OCI-LY3 (cell line): ENCODE data around the gene PEDS1.

Experiments used
- H2AFZ ChIP-seq: fragments of 200-600, 300-600 bp; shearing (Covaris generic); 2 replicates; pipeline ENCODE4 v1.6.0; 2014; ENCODE audit warnings: antibody characterized with exemption, low read depth, low read length
- H3K27ac ChIP-seq: fragments of 200-600, 300-600 bp; sonication (generic); 2 replicates; pipeline ENCODE4 v1.5.1; 2014; ENCODE audit warnings: mild to moderate bottlenecking, low read length, moderate library complexity, mixed read lengths
- H3K27me3 ChIP-seq: fragments of 200-600, 300-600 bp; sonication (generic); 2 replicates; pipeline ENCODE4 v1.6.1; 2014; ENCODE audit warnings: low read depth, low read length, mixed read lengths
- H3K36me3 ChIP-seq: fragments of 200-600, 300-600 bp; sonication (generic); replicated peaks from 2 replicates; pipeline ENCODE3; 2014; ENCODE audit warnings: low read depth, low read length, mixed read lengths
- H3K4me1 ChIP-seq: fragments of 300-600, 200-600 bp; sonication (generic); 2 replicates; pipeline ENCODE4 v1.6.1; 2014; ENCODE audit warnings: low read length, mixed read lengths
- H3K4me2 ChIP-seq: fragments of 200-600, 300-600 bp; sonication (generic); 2 replicates; pipeline ENCODE4 v1.6.1; 2014; ENCODE audit warnings: low read length, mixed read lengths
- H3K4me3 ChIP-seq: fragments of 300-600, 200-600 bp; sonication (generic); 2 replicates; pipeline ENCODE4 v1.5.1; 2014; ENCODE audit warnings: antibody characterized with exemption, mild to moderate bottlenecking, low read length, moderate library complexity
- H3K79me2 ChIP-seq: fragments of 300-600, 200-600 bp; shearing (Covaris generic); 2 replicates; pipeline ENCODE4 v1.6.1; 2014; ENCODE audit warnings: mild to moderate bottlenecking, low read length, mixed read lengths
- H3K9ac ChIP-seq: fragments of 300-600, 200-600 bp; shearing (Covaris generic); 2 replicates; pipeline ENCODE4 v1.6.0; 2014; ENCODE audit warnings: mild to moderate bottlenecking, low read length, moderate library complexity
- H3K9me3 ChIP-seq: fragments of 200-600, 300-600 bp; shearing (Covaris generic); 2 replicates; pipeline ENCODE4 v1.6.1; 2014; ENCODE audit warnings: low read length, mixed read lengths; ENCODE audit not compliant: insufficient read depth
- H4K20me1 ChIP-seq: fragments of 200-600, 300-600 bp; sonication (generic); 2 replicates; pipeline ENCODE4 v1.6.1; 2016; ENCODE audit warnings: low read length, mixed read lengths; ENCODE audit not compliant: insufficient read depth
- EZH2phosphoT487 ChIP-seq: fragments of 200-600 bp; shearing (Covaris generic); IDR thresholded peaks from 2 replicates; pipeline ENCODE4 v1.6.1; 2018; ENCODE audit warnings: antibody characterized with exemption, mixed run types, low read depth
- TF ChIP-seq, protein P1 (sequence below): fragments of 200-600, 300-600 bp; sonication (generic); IDR thresholded peaks from 2 replicates; pipeline ENCODE4 v1.5.1; 2014; ENCODE audit warnings: antibody characterized with exemption, low read length, low read depth

Gene PEDS1

GRCh38 chr20:50199703-50200102, 46.2 kb upstream of the PEDS1 start:
- H3K4me1 ChIP-seq, result no peaks in the 10 kb centered on the region
- H2AFZ ChIP-seq, result no peak overlapping the region
- no peak overlapping the region for H3K9ac ChIP-seq
- no peak overlapping the region for H3K4me3 ChIP-seq
- no peaks in the 10 kb centered on the region for H4K20me1 ChIP-seq
- H3K27ac ChIP-seq, result no peak overlapping the region
- 0 out of 2 replicates have a peak, but pooled peaks cover 6% of the 10 kb centered on the region for H3K9me3 ChIP-seq
- peaks cover 15% of the 10 kb centered on the region; the same call in 1 of the 2 replicates for H3K27me3 ChIP-seq
- H3K79me2 ChIP-seq, result 0 out of 2 replicates have a peak, but pooled peaks cover under 1% of the 10 kb centered on the region
- TF ChIP-seq, protein P1, sequence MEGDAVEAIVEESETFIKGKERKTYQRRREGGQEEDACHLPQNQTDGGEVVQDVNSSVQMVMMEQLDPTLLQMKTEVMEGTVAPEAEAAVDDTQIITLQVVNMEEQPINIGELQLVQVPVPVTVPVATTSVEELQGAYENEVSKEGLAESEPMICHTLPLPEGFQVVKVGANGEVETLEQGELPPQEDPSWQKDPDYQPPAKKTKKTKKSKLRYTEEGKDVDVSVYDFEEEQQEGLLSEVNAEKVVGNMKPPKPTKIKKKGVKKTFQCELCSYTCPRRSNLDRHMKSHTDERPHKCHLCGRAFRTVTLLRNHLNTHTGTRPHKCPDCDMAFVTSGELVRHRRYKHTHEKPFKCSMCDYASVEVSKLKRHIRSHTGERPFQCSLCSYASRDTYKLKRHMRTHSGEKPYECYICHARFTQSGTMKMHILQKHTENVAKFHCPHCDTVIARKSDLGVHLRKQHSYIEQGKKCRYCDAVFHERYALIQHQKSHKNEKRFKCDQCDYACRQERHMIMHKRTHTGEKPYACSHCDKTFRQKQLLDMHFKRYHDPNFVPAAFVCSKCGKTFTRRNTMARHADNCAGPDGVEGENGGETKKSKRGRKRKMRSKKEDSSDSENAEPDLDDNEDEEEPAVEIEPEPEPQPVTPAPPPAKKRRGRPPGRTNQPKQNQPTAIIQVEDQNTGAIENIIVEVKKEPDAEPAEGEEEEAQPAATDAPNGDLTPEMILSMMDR, result no peak
- no peak for TF ChIP-seq EZH2phosphoT487
- H3K4me2 ChIP-seq, result no peak overlapping the region
- H3K36me3 ChIP-seq, result peaks cover 1% of the 10 kb centered on the region

DNA sequence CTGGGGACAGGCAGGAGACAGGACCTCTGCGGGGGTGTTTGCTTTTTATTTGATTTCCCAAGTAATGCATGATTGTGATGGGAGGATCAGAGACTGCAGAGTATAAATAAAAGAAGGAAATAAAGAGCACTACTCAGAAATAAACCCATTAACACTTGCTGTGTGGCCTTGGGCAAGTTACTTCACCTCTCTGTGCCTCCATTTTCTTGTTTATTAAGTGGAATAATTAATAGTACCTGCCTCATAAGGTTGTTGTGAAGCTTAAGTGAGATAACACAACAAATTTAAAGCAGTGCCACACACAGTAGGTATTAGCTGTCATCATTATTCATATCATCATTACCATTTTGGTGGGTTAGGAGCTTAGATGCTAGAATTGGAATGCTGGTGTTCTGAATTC, 45.2 kb upstream of the PEDS1 start:
- Histone ChIP-seq H2AFZ (no peak overlapping the region), H3K9ac (no peak overlapping the region), H3K4me1 (no peaks in the 10 kb centered on the region), H3K27me3 (peaks cover 7% of the 10 kb centered on the region; the same call in 1 of the 2 replicates), H3K9me3 (0 out of 2 replicates have a peak, but pooled peaks cover 1% of the 10 kb centered on the region), H4K20me1 (peaks cover 7% of the 10 kb centered on the region), H3K27ac (no peak overlapping the region), H3K79me2 (peaks cover 11% of the 10 kb centered on the region), H3K36me3 (peaks cover 9% of the 10 kb centered on the region), H3K4me3 (no peak overlapping the region), H3K4me2 (no peak overlapping the region)
- TF ChIP-seq, protein P1, result no peak
- TF ChIP-seq EZH2phosphoT487, result no peak

DNA sequence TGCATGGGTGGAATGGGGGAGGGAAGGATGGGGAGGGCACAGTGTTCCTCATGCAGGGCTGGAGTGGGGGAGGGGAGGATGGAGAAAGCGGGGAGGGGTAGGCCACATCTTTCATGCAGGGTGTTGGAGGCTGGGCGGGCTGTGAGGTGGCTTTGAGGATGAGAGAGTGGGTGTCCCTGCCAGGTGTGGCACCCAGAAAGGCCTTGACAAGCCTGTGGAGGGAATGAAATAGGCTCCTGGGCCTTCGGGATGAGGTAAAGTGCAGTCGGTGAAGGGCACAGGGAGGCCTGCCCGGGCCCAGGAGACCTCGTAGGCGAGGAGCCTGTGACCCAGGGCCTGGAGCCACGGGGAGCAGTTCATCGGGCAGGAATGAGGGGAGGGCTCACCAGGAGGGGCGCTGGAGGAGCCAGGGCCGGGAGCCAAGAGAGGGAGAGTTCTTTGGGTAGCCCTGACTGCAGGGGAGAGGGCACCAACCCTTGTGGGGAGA, 44.7 kb upstream of the PEDS1 start:
- Histone ChIP-seq H3K4me1 (peaks cover 3% of the 10 kb centered on the region), H3K27ac (no peak overlapping the region), H3K79me2 (peaks cover 16% of the 10 kb centered on the region), H3K27me3 (peaks cover 3% of the 10 kb centered on the region; the same call in 1 of the 2 replicates), H3K9ac (no peak overlapping the region), H3K4me2 (no peak overlapping the region), H3K36me3 (peaks cover 14% of the 10 kb centered on the region), H2AFZ (no peak overlapping the region), H3K9me3 (no peaks in the 10 kb centered on the region), H4K20me1 (peaks cover 12% of the 10 kb centered on the region), H3K4me3 (no peak overlapping the region)
- TF ChIP-seq EZH2phosphoT487, result no peak
- TF ChIP-seq, protein P1, result no peak

DNA sequence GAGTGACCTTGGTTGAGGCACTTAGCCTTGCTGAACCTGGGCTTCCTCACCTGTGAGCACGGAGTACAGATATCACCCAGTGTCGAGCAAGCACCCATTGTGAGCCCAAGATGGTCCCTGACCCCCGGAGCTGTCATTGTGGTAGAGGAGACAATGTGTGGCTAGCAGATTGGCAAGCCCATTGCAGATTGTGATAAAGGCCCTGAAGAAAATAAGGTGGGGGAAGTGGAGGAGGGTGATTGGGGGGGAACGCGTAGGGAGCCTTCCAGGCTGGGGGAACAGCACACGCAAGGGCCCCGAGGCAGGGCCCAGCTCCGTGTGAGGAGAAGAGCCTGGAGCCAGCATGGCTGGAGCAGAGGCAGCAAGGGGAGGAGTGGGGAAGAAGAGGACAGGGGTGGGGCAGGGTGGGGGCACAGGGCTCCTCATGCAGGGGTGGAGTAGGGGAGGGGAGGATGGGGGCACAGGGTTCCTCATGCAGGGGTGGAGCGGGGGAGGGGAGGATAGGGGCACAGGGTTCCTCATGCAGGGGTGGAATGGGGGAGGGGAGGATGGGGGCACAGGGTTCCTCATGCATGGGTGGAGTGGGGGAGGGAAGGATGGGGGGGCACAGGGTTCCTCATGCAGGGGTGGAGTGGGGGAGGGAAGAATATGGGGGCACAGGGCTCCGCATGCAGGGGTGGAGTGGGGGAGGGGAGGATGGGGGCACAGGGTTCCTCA, 44.1 kb upstream of the PEDS1 start:
- H3K27ac ChIP-seq, result no peak overlapping the region
- H3K9me3 ChIP-seq, result no peaks in the 10 kb centered on the region
- no peaks in the 10 kb centered on the region for H3K27me3 ChIP-seq
- H4K20me1 ChIP-seq, result peaks cover 18% of the 10 kb centered on the region
- no peak overlapping the region for H3K4me2 ChIP-seq
- H3K9ac ChIP-seq, result no peak overlapping the region
- TF ChIP-seq, protein P1, result no peak
- TF ChIP-seq EZH2phosphoT487, result no peak
- peaks cover 22% of the 10 kb centered on the region for H3K79me2 ChIP-seq
- H3K4me1 ChIP-seq, result peaks cover 9% of the 10 kb centered on the region
- H3K36me3 ChIP-seq, result peaks cover 20% of the 10 kb centered on the region
- no peak overlapping the region for H2AFZ ChIP-seq
- no peak overlapping the region for H3K4me3 ChIP-seq
